Left ventricle myocardium inferior (tissue), 1 donor: ENCODE data around the gene PREPL. TPM values are rescaled to one million over a fixed set of nuclear protein-coding genes. Genes with fewer than 3 reads are reported as not detected.

Source experiments
- DNase-seq: peaks from one replicate; pipeline ENCODE4 v3.0.0-alpha.2; 2020
- H3K27ac ChIP-seq: fragments of 200-600 bp; replicated peaks from 2 replicates; pipeline ENCODE4 v1.8.0; 2021
- H3K27me3 ChIP-seq: fragments of 200-600 bp; 2 replicates; pipeline ENCODE4 v1.8.0; 2021; ENCODE audit warnings: low read depth
- H3K36me3 ChIP-seq: fragments of 200-600 bp; 2 replicates; pipeline ENCODE4 v1.8.0; 2021
- H3K4me1 ChIP-seq: fragments of 200-600 bp; 2 replicates; pipeline ENCODE4 v1.8.0; 2021
- H3K4me3 ChIP-seq: fragments of 200-600 bp; 2 replicates; pipeline ENCODE4 v1.8.0; 2021; ENCODE audit warnings: mild to moderate bottlenecking, moderate library complexity
- H3K9me3 ChIP-seq: fragments of 200-600 bp; replicated peaks from 2 replicates; pipeline ENCODE4 v1.8.0; 2021
- intact Hi-C: fragments of 100-400 bp; cut with micrococcal nuclease; formaldehyde crosslinking; loops from one replicate; pipeline ENCODE4 v1.11.0; 2022
- total RNA-seq: library from RNA; stranded (reverse); fragmentation: NEBNext Ultra II Directional; extraction: Animal tissue kit (Norgen Biotek cat#: 25700); gene quantifications from one replicate; pipeline ENCODE4 v1.2.1, GENCODE V29; 2021
- TF ChIP-seq, protein P1 (sequence below): fragments of 200-600 bp; IDR thresholded peaks from 2 replicates; pipeline ENCODE4 v1.8.0; 2021; ENCODE audit warnings: antibody characterized with exemption, mild to moderate bottlenecking, borderline replicate concordance
- donor health status: DM: no; HTN: yes; CAD: no; lungs with severe emphysema.

Gene PREPL
- total RNA-seq, 1 donor from 2014 or later: 86.1 TPM

DNA sequence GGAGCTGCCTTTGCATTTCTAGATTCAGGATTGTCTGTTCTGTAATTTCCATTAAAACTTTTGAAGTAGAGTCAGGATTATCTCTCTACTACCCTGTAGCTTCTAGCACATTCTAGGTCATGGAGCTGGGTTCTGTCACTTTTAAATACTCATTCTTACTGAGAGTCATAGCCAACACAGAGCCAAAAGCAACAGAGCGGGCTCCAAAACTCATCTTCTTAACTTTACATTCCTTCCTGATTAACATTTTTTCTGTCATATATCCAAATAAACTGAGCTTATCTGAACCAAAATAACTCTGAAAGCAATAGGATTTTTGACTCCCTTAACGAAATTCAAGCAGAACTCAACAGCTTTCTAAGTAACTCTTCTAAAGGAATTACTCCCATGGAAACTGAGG lies 12.9 kb downstream of the PREPL start:
- no peak for DNase-seq

DNA sequence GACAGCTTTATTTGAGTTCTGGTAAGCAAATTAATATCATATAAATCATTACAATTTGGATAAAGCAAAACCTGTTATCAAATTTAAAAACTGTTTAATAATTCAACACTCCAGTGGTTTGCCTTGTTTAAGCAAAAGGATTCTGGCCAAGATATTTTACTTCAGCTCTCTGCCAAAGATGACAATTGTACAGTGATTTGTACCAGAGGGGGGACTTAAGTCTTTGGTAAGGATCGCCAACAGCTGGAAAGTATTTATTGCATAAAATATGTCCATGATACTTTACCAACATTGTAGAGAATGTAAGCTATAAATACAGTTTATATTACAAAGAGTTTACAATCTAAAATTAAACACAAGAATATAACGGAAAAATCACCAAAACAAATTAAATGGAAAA lies 13.8 kb downstream of the PREPL start:
- Histone ChIP-seq H3K27ac (no peak overlapping the region), H3K4me1 (peaks cover 45% of the 10 kb centered on the region), H3K9me3 (no peaks in the 10 kb centered on the region), H3K27me3 (no peaks in the 10 kb centered on the region), H3K36me3 (peaks cover 29% of the 10 kb centered on the region), H3K4me3 (no peak overlapping the region)
- intact Hi-C loops: no loop called here
- TF ChIP-seq, protein P1, sequence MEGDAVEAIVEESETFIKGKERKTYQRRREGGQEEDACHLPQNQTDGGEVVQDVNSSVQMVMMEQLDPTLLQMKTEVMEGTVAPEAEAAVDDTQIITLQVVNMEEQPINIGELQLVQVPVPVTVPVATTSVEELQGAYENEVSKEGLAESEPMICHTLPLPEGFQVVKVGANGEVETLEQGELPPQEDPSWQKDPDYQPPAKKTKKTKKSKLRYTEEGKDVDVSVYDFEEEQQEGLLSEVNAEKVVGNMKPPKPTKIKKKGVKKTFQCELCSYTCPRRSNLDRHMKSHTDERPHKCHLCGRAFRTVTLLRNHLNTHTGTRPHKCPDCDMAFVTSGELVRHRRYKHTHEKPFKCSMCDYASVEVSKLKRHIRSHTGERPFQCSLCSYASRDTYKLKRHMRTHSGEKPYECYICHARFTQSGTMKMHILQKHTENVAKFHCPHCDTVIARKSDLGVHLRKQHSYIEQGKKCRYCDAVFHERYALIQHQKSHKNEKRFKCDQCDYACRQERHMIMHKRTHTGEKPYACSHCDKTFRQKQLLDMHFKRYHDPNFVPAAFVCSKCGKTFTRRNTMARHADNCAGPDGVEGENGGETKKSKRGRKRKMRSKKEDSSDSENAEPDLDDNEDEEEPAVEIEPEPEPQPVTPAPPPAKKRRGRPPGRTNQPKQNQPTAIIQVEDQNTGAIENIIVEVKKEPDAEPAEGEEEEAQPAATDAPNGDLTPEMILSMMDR: no peak
- DNase-seq: no peak

More for the DNA sequence above, 12.9 kb downstream of the PREPL start:
- Histone ChIP-seq H3K27ac (peak overlapping the region; percentile 39), H3K4me3 (no peak overlapping the region), H3K4me1 (peaks cover 45% of the 10 kb centered on the region), H3K36me3 (peaks cover 20% of the 10 kb centered on the region), H3K9me3 (no peaks in the 10 kb centered on the region), H3K27me3 (no peaks in the 10 kb centered on the region)
- intact Hi-C loops: no loop called here
- TF ChIP-seq, protein P1: no peak

DNA sequence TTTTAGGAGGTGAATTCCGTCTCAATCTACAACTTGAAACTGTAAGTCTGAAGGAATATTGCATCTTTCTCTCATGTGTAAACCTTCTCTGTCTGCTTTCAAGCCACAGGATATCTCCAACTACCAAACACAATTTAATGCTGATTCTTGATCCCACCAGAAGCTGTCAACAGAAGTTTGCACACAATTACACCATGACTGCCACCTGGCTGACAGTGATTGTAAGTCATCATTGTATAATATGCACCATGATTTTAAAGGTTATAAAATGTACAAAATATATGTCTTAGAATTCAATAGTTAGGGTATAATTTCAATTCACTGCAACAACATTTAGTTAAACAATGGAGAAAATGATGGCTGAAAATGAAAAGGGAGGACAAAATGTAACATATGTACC lies 18.4 kb downstream of the PREPL start:
- Histone ChIP-seq H3K27ac (no peak overlapping the region), H3K27me3 (no peaks in the 10 kb centered on the region), H3K36me3 (peaks cover 73% of the 10 kb centered on the region), H3K9me3 (no peaks in the 10 kb centered on the region), H3K4me1 (peaks cover 10% of the 10 kb centered on the region), H3K4me3 (no peak overlapping the region)
- TF ChIP-seq, protein P1: peak; percentile 48
- no peak for DNase-seq
- intact Hi-C loops: no loop called here

DNA sequence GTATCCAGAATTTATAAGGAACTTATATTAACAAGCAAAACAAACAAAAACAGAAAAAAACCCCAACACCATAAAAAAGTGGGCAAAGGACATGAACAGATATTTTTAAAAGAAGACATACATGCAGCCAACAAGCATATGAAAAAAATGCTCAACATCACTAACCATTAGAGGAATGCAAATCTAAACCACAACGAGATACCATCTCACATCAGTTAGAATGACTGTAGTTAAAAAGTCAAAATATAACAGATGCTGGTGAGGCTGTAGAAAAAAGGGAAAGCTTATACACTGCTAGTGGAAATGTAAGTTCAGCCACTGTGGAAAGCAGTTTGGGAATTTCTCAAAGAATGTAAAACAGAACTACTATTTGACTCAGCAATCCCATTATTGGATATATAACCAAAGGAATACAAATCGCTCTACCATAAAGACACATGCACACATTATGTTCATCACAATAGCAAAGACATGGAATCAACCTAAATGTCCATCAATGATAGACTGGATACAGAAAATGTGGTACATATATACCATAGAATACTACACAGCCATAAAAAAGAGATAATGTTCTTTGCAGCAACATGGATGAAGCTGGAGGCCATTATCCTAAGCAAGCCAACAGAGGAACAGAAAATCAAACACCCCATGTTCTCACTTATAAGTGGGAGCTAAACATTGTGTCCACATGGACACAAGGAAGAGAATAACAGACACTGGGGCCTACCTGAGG lies 25.3 kb downstream of the PREPL start:
- intact Hi-C loops: no loop called here
- H3K27me3 ChIP-seq: no peaks in the 10 kb centered on the region
- no peaks in the 10 kb centered on the region for H3K9me3 ChIP-seq
- DNase-seq: no peak
- no peak overlapping the region for H3K4me3 ChIP-seq
- H3K4me1 ChIP-seq: peaks cover 21% of the 10 kb centered on the region
- TF ChIP-seq, protein P1: no peak
- H3K27ac ChIP-seq: no peak overlapping the region
- H3K36me3 ChIP-seq: peaks cover 80% of the 10 kb centered on the region

DNA sequence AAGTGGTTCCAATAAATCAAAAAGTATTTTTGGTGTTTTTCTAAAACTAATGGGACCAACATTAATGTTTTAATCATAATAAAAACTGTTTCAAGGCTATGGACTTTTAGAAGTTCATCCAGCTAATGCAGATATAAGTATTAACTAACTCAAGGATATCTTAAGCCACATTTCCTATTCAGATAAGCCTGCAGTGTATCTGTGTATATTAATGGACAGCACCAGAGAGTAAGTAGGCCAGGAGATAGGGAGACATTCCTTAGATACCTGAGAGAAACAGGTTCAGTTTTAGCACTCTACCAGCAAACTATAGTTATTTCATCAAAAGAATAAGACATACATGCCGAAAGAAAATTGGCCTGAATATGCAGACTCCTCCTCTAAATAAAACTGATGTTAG lies 27.3 kb downstream of the PREPL start:
- intact Hi-C loops: no loop called here
- DNase-seq: no peak
- H3K36me3 ChIP-seq: peaks cover 78% of the 10 kb centered on the region
- peaks cover 21% of the 10 kb centered on the region for H3K4me1 ChIP-seq
- H3K27ac ChIP-seq: no peak overlapping the region
- H3K27me3 ChIP-seq: no peaks in the 10 kb centered on the region
- H3K9me3 ChIP-seq: no peaks in the 10 kb centered on the region
- H3K4me3 ChIP-seq: no peak overlapping the region
- TF ChIP-seq, protein P1: no peak
